AG04450 (cell line): ENCODE measurements around the gene SLC39A13. TPM values are rescaled to one million over a fixed set of nuclear protein-coding genes. Genes with fewer than 3 reads are reported as not detected.

ENCODE experiments used
- CTCF ChIA-PET: fragments of 300-600, 350-600 bp; formaldehyde crosslinking; extraction: SDS; loops from one replicate; lab custom pipeline; 2022; ENCODE audit warnings: antibody characterized with exemption, inconsistent platforms; lab: Charles Lee
- POLR2A ChIA-PET: fragments of 350-600 bp; formaldehyde crosslinking; extraction: SDS; loops from one replicate; lab custom pipeline; 2021; ENCODE audit warnings: antibody characterized with exemption, inconsistent platforms; lab: Yijun Ruan, JAX
- DNase-seq: peaks from one replicate; pipeline ENCODE4 v3.0.0-alpha.2; 2011; ENCODE audit warnings: low read depth, low spot score
- H3K27ac ChIP-seq: one replicate; pipeline ENCODE4 v1.5.1; 2012; ENCODE audit warnings: low read depth, low read length, control low read depth
- H3K27me3 ChIP-seq: one replicate; pipeline ENCODE4 v1.6.0; 2012; ENCODE audit warnings: low read length; ENCODE audit not compliant: control insufficient read depth, insufficient read depth
- H3K4me3 ChIP-seq: 2 replicates; pipeline ENCODE4 v1.5.1; 2011; ENCODE audit warnings: mild to moderate bottlenecking, low read depth, low read length, control low read depth
- H3K9me3 ChIP-seq: 2 replicates; pipeline ENCODE4 v1.5.1; 2012; ENCODE audit warnings: low read length; ENCODE audit not compliant: control insufficient read depth, insufficient read depth
- CTCF ChIP-seq: IDR thresholded peaks from 2 replicates; pipeline ENCODE4 v1.5.1; 2011; ENCODE audit warnings: low read depth, low read length, control low read depth, inconsistent platforms
- polyA plus RNA-seq: library from polyadenylated mRNA; depleted of rRNA; stranded (reverse); fragments of >200 nt; gene quantifications from 2 replicates; pipeline ENCODE4 v1.2.3, GENCODE V29; 2011

SLC39A13 gene
- polyA plus RNA-seq, 1 experiment = 54.4 TPM

GRCh38 chr11:47406896-47407745, 1.3 kb upstream of the SLC39A13 start:
- Histone ChIP-seq H3K27me3 (no peaks in the 10 kb centered on the region), H3K4me3 (peak overlapping the region; percentile 78), H3K9me3 (no peaks in the 10 kb centered on the region; the same call in 1 of the 2 replicates), H3K27ac (peak overlapping the region; percentile 99)
- no peak for DNase-seq
- POLR2A ChIA-PET = interaction anchor here (1.0 to 1.2 kb wide), 3 partner anchors 9 to 35 kb away, joined by 3 read pairs; no protein-coding TSS in a partner anchor
- CTCF ChIA-PET = interaction anchor here (0.6 to 2.6 kb wide), 4 partner anchors 19 to 145 kb away, joined by 3 to 26 read pairs (median 4); no protein-coding TSS in a partner anchor
- TF ChIP-seq CTCF = peak; percentile 20; the same call in 1 of the 2 replicates

GRCh38 chr11:47408598-47409439, 429 bp downstream of the SLC39A13 start:
- POLR2A ChIA-PET = interaction anchor here (0.5 to 2.0 kb wide), 9 partner anchors 10 to 744 kb away, joined by 3 to 13 read pairs (median 5); partner anchors contain the start of gene PSMC3
- Histone ChIP-seq H3K9me3 (no peaks in the 10 kb centered on the region; the same call in 1 of the 2 replicates), H3K4me3 (peak overlapping the region; percentile 95), H3K27ac (peak overlapping the region; percentile 98), H3K27me3 (no peaks in the 10 kb centered on the region)
- TF ChIP-seq CTCF = no peak
- CTCF ChIA-PET = interaction anchor here (2.6 to 4.4 kb wide), 2 partner anchors 35 to 36 kb away, joined by 23 to 26 read pairs; no protein-coding TSS in a partner anchor
- peak; percentile 66 for DNase-seq

GRCh38 chr11:47409440-47410369, 1.3 kb downstream of the SLC39A13 start:
- H3K4me3 ChIP-seq = peak overlapping the region; percentile 95
- DNase-seq = no peak
- H3K9me3 ChIP-seq = no peaks in the 10 kb centered on the region; the same call in 1 of the 2 replicates
- ChIA-PET POLR2A (interaction anchor here (0.6 to 2.0 kb wide), 8 partner anchors 9 to 170 kb away, joined by 3 to 13 read pairs (median 4); partner anchors contain the start of gene PSMC3), CTCF (interaction anchor here (0.9 to 4.4 kb wide), 4 partner anchors 17 to 208 kb away, joined by 3 to 23 read pairs (median 4); partner anchors contain the start of gene NR1H3)
- no peak for TF ChIP-seq CTCF
- H3K27me3 ChIP-seq = no peaks in the 10 kb centered on the region
- H3K27ac ChIP-seq = peak overlapping the region; percentile 98
